Measurements from ENCODE around the gene GRIN1. TPM values are rescaled to one million over a fixed set of nuclear protein-coding genes. Genes with fewer than 3 reads are reported as not detected.

GRIN1 gene
- polyA plus RNA-seq, 2 of the 4 experiments (the other 2 are of a cell fraction): 0.13 to 0.45 TPM

DNA sequence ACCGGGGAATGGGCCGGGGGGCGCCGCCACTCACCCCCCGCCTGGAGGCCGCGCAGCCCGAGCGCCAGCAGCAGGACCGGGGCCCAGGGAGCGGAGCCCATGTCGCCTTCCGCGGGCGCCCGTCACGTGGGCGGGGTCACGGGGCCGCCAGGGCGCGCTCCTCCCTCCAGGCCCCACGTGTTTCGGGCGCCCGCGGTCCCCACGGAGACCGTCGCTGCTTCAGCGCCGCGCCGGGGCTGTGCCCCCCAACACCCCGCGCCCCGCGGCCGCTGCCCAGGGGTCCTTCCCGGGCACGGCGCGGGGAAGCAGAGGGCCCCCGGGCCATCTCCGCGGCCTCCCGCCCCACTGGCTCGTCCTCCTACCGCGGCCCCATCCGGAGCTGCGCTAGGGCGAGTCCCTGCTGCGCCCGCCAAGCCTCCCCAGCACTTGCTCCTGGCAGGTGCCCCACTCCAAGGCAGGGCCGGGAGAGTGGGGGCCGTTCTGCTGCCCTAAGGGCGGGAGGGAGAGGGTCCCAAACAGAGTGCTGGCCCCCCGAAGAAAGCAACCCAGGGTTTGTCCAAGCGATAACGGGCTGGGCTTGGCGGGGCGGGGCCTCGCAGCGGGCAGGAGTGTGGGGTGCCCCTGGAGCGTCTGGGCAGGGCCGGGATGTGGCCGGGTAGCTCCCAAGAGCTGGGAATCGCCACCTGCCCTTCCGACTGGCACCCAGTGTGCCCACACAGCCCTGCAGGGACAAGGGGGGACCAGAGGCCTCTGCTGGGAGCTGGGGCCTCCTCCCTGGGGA is 24.2 kb upstream of the GRIN1 start, which contains the start of gene DPP7 (continued):
- TF ChIP-seq, protein P1, sequence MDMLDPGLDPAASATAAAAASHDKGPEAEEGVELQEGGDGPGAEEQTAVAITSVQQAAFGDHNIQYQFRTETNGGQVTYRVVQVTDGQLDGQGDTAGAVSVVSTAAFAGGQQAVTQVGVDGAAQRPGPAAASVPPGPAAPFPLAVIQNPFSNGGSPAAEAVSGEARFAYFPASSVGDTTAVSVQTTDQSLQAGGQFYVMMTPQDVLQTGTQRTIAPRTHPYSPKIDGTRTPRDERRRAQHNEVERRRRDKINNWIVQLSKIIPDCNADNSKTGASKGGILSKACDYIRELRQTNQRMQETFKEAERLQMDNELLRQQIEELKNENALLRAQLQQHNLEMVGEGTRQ (IDR thresholded peaks at IDR 0.05): peak; percentile 75
- TF ChIP-seq BHLHE40 (IDR thresholded peaks at IDR 0.05; ENCODE audit: low read depth, low read length) (no peak), POLR2AphosphoS2 (conservative IDR thresholded peaks at IDR 0.05; ENCODE audit: low read length) (no peak), MAX (IDR thresholded peaks at IDR 0.05) (peak; percentile 89), JUNB (IDR thresholded peaks at IDR 0.05) (no peak), HDAC2 (IDR thresholded peaks at IDR 0.05) (no peak), KDM5A (IDR thresholded peaks at IDR 0.05) (no peak), GATA3 (IDR thresholded peaks at IDR 0.05; ENCODE audit: borderline replicate concordance) (no peak), CEBPB (IDR thresholded peaks at IDR 0.05) (no peak), NFE2L2 (conservative IDR thresholded peaks at IDR 0.05; ENCODE audit: low read length) (no peak), CTCF (IDR thresholded peaks at IDR 0.05) (no peak), MAZ (IDR thresholded peaks at IDR 0.05; ENCODE audit: borderline replicate concordance, low read depth, low read length) (no peak), CBX8 (IDR thresholded peaks at IDR 0.05) (no peak), RAD21 (conservative IDR thresholded peaks at IDR 0.05 in 1 of 2, IDR thresholded peaks at IDR 0.05 in 1 of 2) (no peak), MAFK (IDR thresholded peaks at IDR 0.05; ENCODE audit: partially characterized antibody) (no peak), POLR2A (IDR thresholded peaks at IDR 0.05; ENCODE audit: low read length) (peak; percentile 65), CHD4 (IDR thresholded peaks at IDR 0.05; ENCODE audit: borderline replicate concordance) (no peak), HOXB5 (CRISPR knock-in tag; IDR thresholded peaks at IDR 0.05) (0 out of 2 replicates have a peak, but pooled peaks have one; percentile 46), KDM1A (IDR thresholded peaks at IDR 0.05; ENCODE audit: low read depth) (no peak), HOXB13 (CRISPR knock-in tag; IDR thresholded peaks at IDR 0.05; ENCODE audit: low read depth) (peak; percentile 62; the same call in 1 of the 2 replicates), ZFP36 (IDR thresholded peaks at IDR 0.05; ENCODE audit: borderline replicate concordance, partially characterized antibody) (no peak), HEYL (CRISPR knock-in tag; IDR thresholded peaks at IDR 0.05) (no peak), MYC (IDR thresholded peaks at IDR 0.05; ENCODE audit: borderline replicate concordance, low read length) (no peak), TP53 (CRISPR knock-in tag; IDR thresholded peaks at IDR 0.05) (0 out of 2 replicates have a peak, but pooled peaks have one; percentile 54), JUN (IDR thresholded peaks at IDR 0.05) (peak; percentile 55 to 79; a peak in 3 of 5 replicates), NR3C1 (IDR thresholded peaks at IDR 0.05) (no peak), ZNF302 (CRISPR knock-in tag; IDR thresholded peaks at IDR 0.05) (no peak), SMC3 (IDR thresholded peaks at IDR 0.05) (no peak), EHMT2 (IDR thresholded peaks at IDR 0.05; ENCODE audit: low read depth) (no peak), ZC3H11A (IDR thresholded peaks at IDR 0.05) (no peak)
- TF ChIP-seq, protein P2, sequence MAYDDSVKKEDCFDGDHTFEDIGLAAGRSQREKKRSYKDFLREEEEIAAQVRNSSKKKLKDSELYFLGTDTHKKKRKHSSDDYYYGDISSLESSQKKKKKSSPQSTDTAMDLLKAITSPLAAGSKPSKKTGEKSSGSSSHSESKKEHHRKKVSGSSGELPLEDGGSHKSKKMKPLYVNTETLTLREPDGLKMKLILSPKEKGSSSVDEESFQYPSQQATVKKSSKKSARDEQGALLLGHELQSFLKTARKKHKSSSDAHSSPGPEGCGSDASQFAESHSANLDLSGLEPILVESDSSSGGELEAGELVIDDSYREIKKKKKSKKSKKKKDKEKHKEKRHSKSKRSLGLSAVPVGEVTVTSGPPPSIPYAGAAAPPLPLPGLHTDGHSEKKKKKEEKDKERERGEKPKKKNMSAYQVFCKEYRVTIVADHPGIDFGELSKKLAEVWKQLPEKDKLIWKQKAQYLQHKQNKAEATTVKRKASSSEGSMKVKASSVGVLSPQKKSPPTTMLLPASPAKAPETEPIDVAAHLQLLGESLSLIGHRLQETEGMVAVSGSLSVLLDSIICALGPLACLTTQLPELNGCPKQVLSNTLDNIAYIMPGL (CRISPR knock-in tag; IDR thresholded peaks at IDR 0.05; ENCODE audit: borderline replicate concordance): no peak
- TF ChIP-seq, protein P3, sequence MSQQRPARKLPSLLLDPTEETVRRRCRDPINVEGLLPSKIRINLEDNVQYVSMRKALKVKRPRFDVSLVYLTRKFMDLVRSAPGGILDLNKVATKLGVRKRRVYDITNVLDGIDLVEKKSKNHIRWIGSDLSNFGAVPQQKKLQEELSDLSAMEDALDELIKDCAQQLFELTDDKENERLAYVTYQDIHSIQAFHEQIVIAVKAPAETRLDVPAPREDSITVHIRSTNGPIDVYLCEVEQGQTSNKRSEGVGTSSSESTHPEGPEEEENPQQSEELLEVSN (IDR thresholded peaks at IDR 0.05; ENCODE audit: borderline replicate concordance, low read depth): peak; percentile 91
- TF ChIP-seq, protein P4, sequence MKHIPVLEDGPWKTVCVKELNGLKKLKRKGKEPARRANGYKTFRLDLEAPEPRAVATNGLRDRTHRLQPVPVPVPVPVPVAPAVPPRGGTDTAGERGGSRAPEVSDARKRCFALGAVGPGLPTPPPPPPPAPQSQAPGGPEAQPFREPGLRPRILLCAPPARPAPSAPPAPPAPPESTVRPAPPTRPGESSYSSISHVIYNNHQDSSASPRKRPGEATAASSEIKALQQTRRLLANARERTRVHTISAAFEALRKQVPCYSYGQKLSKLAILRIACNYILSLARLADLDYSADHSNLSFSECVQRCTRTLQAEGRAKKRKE (CRISPR knock-in tag; IDR thresholded peaks at IDR 0.05; ENCODE audit: low read depth): peak; percentile 65
- TF ChIP-seq, protein P5, sequence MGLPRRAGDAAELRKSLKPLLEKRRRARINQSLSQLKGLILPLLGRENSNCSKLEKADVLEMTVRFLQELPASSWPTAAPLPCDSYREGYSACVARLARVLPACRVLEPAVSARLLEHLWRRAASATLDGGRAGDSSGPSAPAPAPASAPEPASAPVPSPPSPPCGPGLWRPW (IDR thresholded peaks at IDR 0.05): no peak
- TF ChIP-seq, protein P6, sequence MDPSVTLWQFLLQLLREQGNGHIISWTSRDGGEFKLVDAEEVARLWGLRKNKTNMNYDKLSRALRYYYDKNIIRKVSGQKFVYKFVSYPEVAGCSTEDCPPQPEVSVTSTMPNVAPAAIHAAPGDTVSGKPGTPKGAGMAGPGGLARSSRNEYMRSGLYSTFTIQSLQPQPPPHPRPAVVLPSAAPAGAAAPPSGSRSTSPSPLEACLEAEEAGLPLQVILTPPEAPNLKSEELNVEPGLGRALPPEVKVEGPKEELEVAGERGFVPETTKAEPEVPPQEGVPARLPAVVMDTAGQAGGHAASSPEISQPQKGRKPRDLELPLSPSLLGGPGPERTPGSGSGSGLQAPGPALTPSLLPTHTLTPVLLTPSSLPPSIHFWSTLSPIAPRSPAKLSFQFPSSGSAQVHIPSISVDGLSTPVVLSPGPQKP (IDR thresholded peaks at IDR 0.05; ENCODE audit: low read depth, low read length): no peak
